GM12892 (cell line): ENCODE measurements around the gene RRH.
"Not testable (repeated sequence)": the region's sequence is repeated elsewhere in the genome, so short reads cannot be mapped to it uniquely, and the experiment has no call there.

ENCODE experiments used
- DNase-seq: peaks from one replicate; pipeline ENCODE4 v3.0.0; 2011; ENCODE audit not compliant: insufficient read length
- FAIRE-seq: peaks from 2 replicates; lab custom pipeline; 2011; peaks lifted over from hg19 to GRCh38; lab: Jason Lieb, UNC
- POLR2A ChIP-seq: IDR thresholded peaks from 2 replicates; pipeline ENCODE4 v1.6.1; 2011; ENCODE audit warnings: low read depth, low read length, control low read depth
- POLR2AphosphoS5 ChIP-seq: IDR thresholded peaks from 2 replicates; pipeline ENCODE4 v1.6.1; 2011; ENCODE audit warnings: low read depth, low read length, control low read depth
- TAF1 ChIP-seq: IDR thresholded peaks from 2 replicates; pipeline ENCODE4 v1.6.1; 2011; ENCODE audit warnings: low read depth, mild to moderate bottlenecking, control low read depth, low read length, borderline replicate concordance

RRH gene

GRCh38 chr4:109848501-109848900, 20.7 kb downstream of the RRH start:
- TF ChIP-seq POLR2A (no peak), TAF1 (no peak), POLR2AphosphoS5 (no peak)
- FAIRE-seq (no peak), DNase-seq (no peak)

- no peak for TF ChIP-seq POLR2AphosphoS5
- TF ChIP-seq POLR2A, result no peak
- no peak for TF ChIP-seq TAF1
- FAIRE-seq, result no peak
- DNase-seq, result no peak
Observed at GRCh38 chr4:109850601-109851000, 22.8 kb downstream of the RRH start.

GRCh38 chr4:109859426-109860300, 31.9 kb downstream of the RRH start:
- FAIRE-seq, DNase-seq: not testable (repeated sequence)

- FAIRE-seq (no peak), DNase-seq (no peak)
- TF ChIP-seq POLR2AphosphoS5, result no peak
- TF ChIP-seq POLR2A, result no peak
- no peak for TF ChIP-seq TAF1
Observed at GRCh38 chr4:109861271-109861670, 33.5 kb downstream of the RRH start.

GRCh38 chr4:109861916-109862511, 34.2 kb downstream of the RRH start:
- TF ChIP-seq POLR2A (no peak), POLR2AphosphoS5 (no peak), TAF1 (no peak)
- FAIRE-seq, result no peak

GRCh38 chr4:109864134-109864533, 36.4 kb downstream of the RRH start:
- no peak for DNase-seq
- TF ChIP-seq POLR2AphosphoS5 (no peak), POLR2A (no peak), TAF1 (no peak)
- no peak for FAIRE-seq

More at GRCh38 chr4:109861916-109862511, 34.2 kb downstream of the RRH start:
- DNase-seq, result no peak

- no peak for TF ChIP-seq TAF1
- no peak for TF ChIP-seq POLR2A
- no peak for TF ChIP-seq POLR2AphosphoS5
- no peak for DNase-seq
- FAIRE-seq, result no peak
Observed at GRCh38 chr4:109870061-109870460, 42.3 kb downstream of the RRH start.

- TF ChIP-seq POLR2A, result no peak
- no peak for TF ChIP-seq POLR2AphosphoS5
- no peak for FAIRE-seq
- DNase-seq, result no peak
Observed at GRCh38 chr4:109872065-109872464, 44.3 kb downstream of the RRH start.

GRCh38 chr4:109872950-109873656, 45.3 kb downstream of the RRH start:
- no peak for FAIRE-seq
- TF ChIP-seq POLR2A (no peak), TAF1 (no peak)
- DNase-seq, result no peak

GRCh38 chr4:109873791-109874514, 46.2 kb downstream of the RRH start:
- FAIRE-seq, result no peak
- TF ChIP-seq POLR2A (no peak), TAF1 (no peak), POLR2AphosphoS5 (no peak)
- no peak for DNase-seq

- DNase-seq (no peak), FAIRE-seq (no peak)
- TF ChIP-seq POLR2A, result no peak
- TF ChIP-seq TAF1, result no peak
- TF ChIP-seq POLR2AphosphoS5, result no peak
Observed at GRCh38 chr4:109875106-109875505, 47.3 kb downstream of the RRH start.

- not testable (repeated sequence) for FAIRE-seq, DNase-seq
Observed at GRCh38 chr4:109875553-109875952, 47.8 kb downstream of the RRH start.
